SK-N-SH (cell line): ENCODE data around the gene NCAM2. TPM values are rescaled to one million over a fixed set of nuclear protein-coding genes. Genes with fewer than 3 reads are reported as not detected.

Source experiments
- CTCF ChIA-PET: fragments of 300-600, 350-600 bp; formaldehyde crosslinking; extraction: SDS; loops from one replicate; lab custom pipeline; 2021; lab: Yijun Ruan, JAX
- POLR2A ChIA-PET: fragments of 350-600 bp; sonication (Branson Sonifier 250); formaldehyde crosslinking; extraction: SDS; loops from one replicate; lab custom pipeline; 2020; ENCODE audit warnings: antibody characterized with exemption, inconsistent platforms; lab: Yijun Ruan, JAX
- DNase-seq: peaks from one replicate; pipeline ENCODE4 v3.0.0; 2012
- H2AFZ ChIP-seq: fragments of 200-600 bp; sonication (generic); 2 replicates; pipeline ENCODE4 v1.8.1; 2016; ENCODE audit warnings: antibody characterized with exemption, mild to moderate bottlenecking, low read depth
- H3F3A ChIP-seq: fragments of 200-600 bp; sonication (generic); replicated peaks from 2 replicates; pipeline ENCODE3; 2016; ENCODE audit warnings: antibody characterized with exemption, mild to moderate bottlenecking; ENCODE audit not compliant: insufficient read depth
- H3K27ac ChIP-seq, 2 experiments: fragments of 200-500 bp in 1 of 2; fragments of 200-600 bp in 1 of 2; sonication (Bioruptor generic) in 1 of 2; sonication (generic), shearing (Covaris generic) in 1 of 2; 2 replicates each; pipeline versions ENCODE4 v1.5.1 to v1.6.1; 2014 to 2016; ENCODE audit warnings: low read depth in 2 of 2, inconsistent platforms in 1 of 2, low read length in 1 of 2, mild to moderate bottlenecking in 1 of 2, mixed read lengths in 1 of 2
- H3K27me3 ChIP-seq: fragments of 200-600 bp; sonication (generic), shearing (Covaris generic); 2 replicates; pipeline ENCODE4 v1.6.1; 2016; ENCODE audit warnings: mixed run types; ENCODE audit not compliant: insufficient read depth
- H3K36me3 ChIP-seq, 2 experiments: fragments of 200-500 bp in 1 of 2; fragments of 200-600 bp in 1 of 2; sonication (Bioruptor generic) in 1 of 2; sonication (generic) in 1 of 2; replicated peaks in 1 of 2; 2 replicates each; pipeline versions ENCODE3 to v1.5.1; 2014 to 2016; ENCODE audit warnings: low read length in 1 of 2, mild to moderate bottlenecking in 1 of 2; ENCODE audit not compliant: insufficient read depth in 2 of 2, control insufficient read depth in 1 of 2
- H3K4me1 ChIP-seq, 2 experiments: fragments of 200-500 bp in 1 of 2; fragments of 200-600 bp in 1 of 2; sonication (Bioruptor generic) in 1 of 2; sonication (generic), shearing (Covaris generic) in 1 of 2; 2 replicates each; pipeline versions ENCODE4 v1.5.1 to v1.6.1; 2014 to 2016; ENCODE audit warnings: low read depth in 1 of 2, low read length in 1 of 2, mixed run types in 1 of 2; ENCODE audit not compliant: insufficient read depth in 2 of 2, control insufficient read depth in 1 of 2
- H3K4me2 ChIP-seq: fragments of 200-600 bp; sonication (generic), shearing (Covaris generic); 2 replicates; pipeline ENCODE4 v1.6.1; 2017; ENCODE audit warnings: mixed run types
- H3K4me3 ChIP-seq, 2 experiments: fragments of 200-500 bp in 1 of 2; fragments of 200-600 bp in 1 of 2; sonication (Bioruptor generic) in 1 of 2; sonication (generic), shearing (Covaris generic) in 1 of 2; 2 replicates each; pipeline versions ENCODE4 v1.5.1 to v1.8.1; 2014 to 2016; ENCODE audit warnings: low read depth in 2 of 2, inconsistent platforms in 1 of 2, low read length in 1 of 2, mild to moderate bottlenecking in 1 of 2, mixed read lengths in 1 of 2, moderate library complexity in 1 of 2
- H3K79me2 ChIP-seq: fragments of 200-600 bp; sonication (generic); 2 replicates; pipeline ENCODE4 v1.8.1; 2017; ENCODE audit warnings: mild to moderate bottlenecking; ENCODE audit not compliant: insufficient read depth
- H3K9ac ChIP-seq: fragments of 200-600 bp; sonication (generic); 2 replicates; pipeline ENCODE4 v1.6.1; 2017; ENCODE audit warnings: mixed run types
- H3K9me2 ChIP-seq: fragments of 200-600 bp; sonication (generic); 2 replicates; pipeline ENCODE4 v1.6.1; 2017; ENCODE audit warnings: mixed run types
- H3K9me3 ChIP-seq: fragments of 200-600 bp; sonication (generic); 2 replicates; pipeline ENCODE4 v1.6.1; 2017; ENCODE audit warnings: mixed run types, mild to moderate bottlenecking, moderate library complexity
- H4K20me1 ChIP-seq: fragments of 200-600 bp; sonication (generic); 2 replicates; pipeline ENCODE4 v1.6.1; 2017; ENCODE audit warnings: mild to moderate bottlenecking, mixed run types; ENCODE audit not compliant: insufficient read depth
- ELF1 ChIP-seq: IDR thresholded peaks from 2 replicates; pipeline ENCODE4 v1.4.0; 2012
- EP300 ChIP-seq, 2 experiments: IDR thresholded peaks; 2 replicates each; pipeline versions ENCODE4 v1.4.0 to v1.6.1; 2012; ENCODE audit warnings: borderline replicate concordance in 1 of 2, low read depth in 1 of 2, low read length in 1 of 2
- EZH2phosphoT487 ChIP-seq: fragments of 200-600 bp; sonication (generic); IDR thresholded peaks from 2 replicates; pipeline ENCODE4 v1.6.1; 2017; ENCODE audit warnings: low read depth, mixed run types, mild to moderate bottlenecking, antibody characterized with exemption, moderate library complexity, borderline replicate concordance
- FOXM1 ChIP-seq: IDR thresholded peaks from 2 replicates; pipeline ENCODE4 v1.4.0; 2012; ENCODE audit warnings: low read depth, mild to moderate bottlenecking
- GABPA ChIP-seq: IDR thresholded peaks from 2 replicates; pipeline ENCODE4 v1.4.0; 2012; ENCODE audit warnings: low read depth, mild to moderate bottlenecking
- JUND ChIP-seq: IDR thresholded peaks from 2 replicates; pipeline ENCODE4 v1.4.0; 2012
- MEF2A ChIP-seq: IDR thresholded peaks from 2 replicates; pipeline ENCODE4 v1.4.0; 2012; ENCODE audit warnings: low read depth, borderline replicate concordance
- MXI1 ChIP-seq: IDR thresholded peaks from 2 replicates; pipeline ENCODE4 v1.6.1; 2012; ENCODE audit warnings: mild to moderate bottlenecking, low read depth, low read length, improper control_type of control experiment
- NFIC ChIP-seq: IDR thresholded peaks from 2 replicates; pipeline ENCODE4 v1.4.0; 2012; ENCODE audit warnings: borderline replicate concordance
- NRF1 ChIP-seq: IDR thresholded peaks from 2 replicates; pipeline ENCODE4 v1.6.1; 2012; ENCODE audit warnings: low read depth, mild to moderate bottlenecking, low read length
- PBX3 ChIP-seq: IDR thresholded peaks from 2 replicates; pipeline ENCODE4; 2012
- POLR2AphosphoS5 ChIP-seq: IDR thresholded peaks from 2 replicates; pipeline ENCODE4 v1.6.1; 2012; ENCODE audit warnings: low read depth, low read length
- RXRA ChIP-seq: IDR thresholded peaks from 2 replicates; pipeline ENCODE4 v1.4.0; 2012; ENCODE audit warnings: low read depth, mild to moderate bottlenecking, borderline replicate concordance
- SIN3A ChIP-seq: IDR thresholded peaks from 2 replicates; pipeline ENCODE4 v1.6.1; 2012; ENCODE audit warnings: low read depth, mild to moderate bottlenecking, low read length, moderate library complexity, borderline replicate concordance
- SMC3 ChIP-seq: IDR thresholded peaks from 2 replicates; pipeline ENCODE4 v1.6.1; 2012; ENCODE audit warnings: low read depth, low read length, improper control_type of control experiment
- TAF1 ChIP-seq: IDR thresholded peaks from 2 replicates; pipeline ENCODE4 v1.6.1; 2012; ENCODE audit warnings: low read depth, mild to moderate bottlenecking, low read length, moderate library complexity, borderline replicate concordance
- TCF12 ChIP-seq: IDR thresholded peaks from 2 replicates; pipeline ENCODE4 v1.4.0; 2012
- WGBS: methylation state at CpG from one replicate; pipeline ENCODE4 v1.1.6; 2017; ENCODE audit warnings: low lambda C conversion rate; 5-methylcytosine and 5-hydroxymethylcytosine counted together
- polyA plus RNA-seq, 3 experiments: library from polyadenylated mRNA; depleted of rRNA; stranded (reverse); fragments of >200 nt; gene quantifications; 2 replicates each; pipeline ENCODE4 v1.2.3, GENCODE V29; 2012
- TF ChIP-seq, protein P1 (sequence below): IDR thresholded peaks from 2 replicates; pipeline ENCODE4 v1.4.0; 2012; ENCODE audit warnings: low read depth, borderline replicate concordance
- TF ChIP-seq, protein P2 (sequence below): fragments of 150-350 bp; IDR thresholded peaks from 2 replicates; pipeline ENCODE4 v1.6.1; 2016; ENCODE audit warnings: mild to moderate bottlenecking, low read depth, low read length
- TF ChIP-seq, protein P3 (sequence below): IDR thresholded peaks from 2 replicates; pipeline ENCODE4 v1.6.1; 2012; ENCODE audit warnings: mild to moderate bottlenecking, low read depth, low read length, moderate library complexity

NCAM2 gene
- polyA plus RNA-seq, 1 of the 3 experiments (the other 2 are of a cell fraction), result 2.1 TPM

GRCh38 chr21:21109736-21110135 lies 111.5 kb downstream of the NCAM2 start:
- H3K9me3 ChIP-seq, result no peaks in the 10 kb centered on the region
- no peak for DNase-seq
- no peaks in the 10 kb centered on the region; a peak in 1 of 4 replicates for H3K4me1 ChIP-seq
- no peak for TF ChIP-seq FOXM1
- no peak for TF ChIP-seq TCF12
- no peak for TF ChIP-seq NFIC
- no peak for TF ChIP-seq SIN3A
- TF ChIP-seq EZH2phosphoT487, result no peak
- no peak for TF ChIP-seq GABPA
- TF ChIP-seq MXI1, result no peak
- TF ChIP-seq MEF2A, result no peak
- no peak for TF ChIP-seq ELF1
- TF ChIP-seq, protein P1, sequence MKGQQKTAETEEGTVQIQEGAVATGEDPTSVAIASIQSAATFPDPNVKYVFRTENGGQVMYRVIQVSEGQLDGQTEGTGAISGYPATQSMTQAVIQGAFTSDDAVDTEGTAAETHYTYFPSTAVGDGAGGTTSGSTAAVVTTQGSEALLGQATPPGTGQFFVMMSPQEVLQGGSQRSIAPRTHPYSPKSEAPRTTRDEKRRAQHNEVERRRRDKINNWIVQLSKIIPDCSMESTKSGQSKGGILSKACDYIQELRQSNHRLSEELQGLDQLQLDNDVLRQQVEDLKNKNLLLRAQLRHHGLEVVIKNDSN, result no peak
- TF ChIP-seq, protein P2, sequence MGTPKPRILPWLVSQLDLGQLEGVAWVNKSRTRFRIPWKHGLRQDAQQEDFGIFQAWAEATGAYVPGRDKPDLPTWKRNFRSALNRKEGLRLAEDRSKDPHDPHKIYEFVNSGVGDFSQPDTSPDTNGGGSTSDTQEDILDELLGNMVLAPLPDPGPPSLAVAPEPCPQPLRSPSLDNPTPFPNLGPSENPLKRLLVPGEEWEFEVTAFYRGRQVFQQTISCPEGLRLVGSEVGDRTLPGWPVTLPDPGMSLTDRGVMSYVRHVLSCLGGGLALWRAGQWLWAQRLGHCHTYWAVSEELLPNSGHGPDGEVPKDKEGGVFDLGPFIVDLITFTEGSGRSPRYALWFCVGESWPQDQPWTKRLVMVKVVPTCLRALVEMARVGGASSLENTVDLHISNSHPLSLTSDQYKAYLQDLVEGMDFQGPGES, result no peak
- no peak for TF ChIP-seq TAF1
- no peak for TF ChIP-seq JUND
- TF ChIP-seq POLR2AphosphoS5, result no peak
- TF ChIP-seq SMC3, result no peak
- no peak for TF ChIP-seq NRF1
- TF ChIP-seq RXRA, result no peak
- TF ChIP-seq, protein P3, sequence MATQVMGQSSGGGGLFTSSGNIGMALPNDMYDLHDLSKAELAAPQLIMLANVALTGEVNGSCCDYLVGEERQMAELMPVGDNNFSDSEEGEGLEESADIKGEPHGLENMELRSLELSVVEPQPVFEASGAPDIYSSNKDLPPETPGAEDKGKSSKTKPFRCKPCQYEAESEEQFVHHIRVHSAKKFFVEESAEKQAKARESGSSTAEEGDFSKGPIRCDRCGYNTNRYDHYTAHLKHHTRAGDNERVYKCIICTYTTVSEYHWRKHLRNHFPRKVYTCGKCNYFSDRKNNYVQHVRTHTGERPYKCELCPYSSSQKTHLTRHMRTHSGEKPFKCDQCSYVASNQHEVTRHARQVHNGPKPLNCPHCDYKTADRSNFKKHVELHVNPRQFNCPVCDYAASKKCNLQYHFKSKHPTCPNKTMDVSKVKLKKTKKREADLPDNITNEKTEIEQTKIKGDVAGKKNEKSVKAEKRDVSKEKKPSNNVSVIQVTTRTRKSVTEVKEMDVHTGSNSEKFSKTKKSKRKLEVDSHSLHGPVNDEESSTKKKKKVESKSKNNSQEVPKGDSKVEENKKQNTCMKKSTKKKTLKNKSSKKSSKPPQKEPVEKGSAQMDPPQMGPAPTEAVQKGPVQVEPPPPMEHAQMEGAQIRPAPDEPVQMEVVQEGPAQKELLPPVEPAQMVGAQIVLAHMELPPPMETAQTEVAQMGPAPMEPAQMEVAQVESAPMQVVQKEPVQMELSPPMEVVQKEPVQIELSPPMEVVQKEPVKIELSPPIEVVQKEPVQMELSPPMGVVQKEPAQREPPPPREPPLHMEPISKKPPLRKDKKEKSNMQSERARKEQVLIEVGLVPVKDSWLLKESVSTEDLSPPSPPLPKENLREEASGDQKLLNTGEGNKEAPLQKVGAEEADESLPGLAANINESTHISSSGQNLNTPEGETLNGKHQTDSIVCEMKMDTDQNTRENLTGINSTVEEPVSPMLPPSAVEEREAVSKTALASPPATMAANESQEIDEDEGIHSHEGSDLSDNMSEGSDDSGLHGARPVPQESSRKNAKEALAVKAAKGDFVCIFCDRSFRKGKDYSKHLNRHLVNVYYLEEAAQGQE, result no peak
- no peak for TF ChIP-seq PBX3
- no peak for TF ChIP-seq EP300 (IDR thresholded peaks at IDR 0.05; ENCODE audit: borderline replicate concordance in 1 of 2, low read depth in 1 of 2, low read length in 1 of 2)
- no peaks in the 10 kb centered on the region for H4K20me1 ChIP-seq
- no peaks in the 10 kb centered on the region for H3K9me2 ChIP-seq
- no peaks in the 10 kb centered on the region for H3F3A ChIP-seq
- no peaks in the 10 kb centered on the region for H3K27me3 ChIP-seq
- 51% methylated on average over 4 of the region's 4 CpGs for WGBS
- no peak overlapping the region for H3K4me3 ChIP-seq
- POLR2A ChIA-PET, result no interaction called here
- H3K9ac ChIP-seq, result no peak overlapping the region
- H3K79me2 ChIP-seq, result no peaks in the 10 kb centered on the region
- no peak overlapping the region for H3K4me2 ChIP-seq
- CTCF ChIA-PET, result interaction anchor here (1.2 to 1.3 kb wide), 2 partner anchors 10 to 110 kb away, joined by 3 read pairs; no protein-coding TSS in a partner anchor
- no peak overlapping the region for H3K27ac ChIP-seq
- no peaks in the 10 kb centered on the region for H3K36me3 ChIP-seq
- H2AFZ ChIP-seq, result no peak overlapping the region
